Non-pigmented ciliary epithelial cell (primary cell): ENCODE measurements around the gene ADAM22.

Source experiments
- DNase-seq: peaks from one replicate; pipeline ENCODE4 v3.0.0-alpha.2; 2010; ENCODE audit warnings: low read depth

The ADAM22 gene

DNA sequence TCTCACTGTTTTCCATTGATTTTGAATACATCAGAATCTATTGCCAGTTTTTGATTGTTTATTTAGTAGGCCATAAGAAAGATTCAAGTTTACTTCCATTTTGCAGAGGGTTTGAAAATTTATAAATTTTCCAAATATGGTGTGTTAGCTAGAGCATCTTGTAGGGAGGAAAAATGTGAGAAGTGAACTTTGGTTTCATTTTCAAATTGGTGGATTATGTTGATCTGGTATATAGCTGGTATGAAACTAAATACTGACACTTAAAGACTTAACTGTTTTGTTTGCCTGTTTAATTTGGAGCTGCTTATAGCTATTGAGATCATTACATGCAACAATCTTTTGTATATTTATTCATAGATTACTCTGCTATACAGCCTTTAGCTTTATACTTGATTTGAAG lies 108.1 kb downstream of the ADAM22 start:
- DNase-seq = no peak

- no peak for DNase-seq
Observed at GRCh38 chr7:88042803-88043202, 108.8 kb downstream of the ADAM22 start.

DNA sequence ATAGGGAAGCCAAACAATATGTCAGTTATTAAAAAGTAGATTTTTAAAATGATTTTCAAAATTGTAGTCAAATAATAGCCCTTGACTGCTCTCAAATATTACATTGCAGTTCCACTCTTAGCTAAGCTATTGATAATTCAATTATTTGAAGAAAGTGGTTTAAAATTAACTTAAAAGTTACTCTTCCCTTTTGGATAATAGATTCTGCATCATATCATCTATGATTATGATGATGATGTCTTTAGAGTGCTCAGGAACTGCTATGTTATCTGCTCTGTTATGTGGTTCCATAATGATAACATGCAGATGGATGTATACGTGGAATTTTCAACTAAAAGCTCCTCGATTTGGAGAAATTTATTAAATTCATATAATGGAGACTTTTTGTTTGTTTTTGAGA lies 110.0 kb downstream of the ADAM22 start:
- DNase-seq = no peak

GRCh38 chr7:88046839-88047573 lies 113.0 kb downstream of the ADAM22 start:
- DNase-seq = no peak

DNA sequence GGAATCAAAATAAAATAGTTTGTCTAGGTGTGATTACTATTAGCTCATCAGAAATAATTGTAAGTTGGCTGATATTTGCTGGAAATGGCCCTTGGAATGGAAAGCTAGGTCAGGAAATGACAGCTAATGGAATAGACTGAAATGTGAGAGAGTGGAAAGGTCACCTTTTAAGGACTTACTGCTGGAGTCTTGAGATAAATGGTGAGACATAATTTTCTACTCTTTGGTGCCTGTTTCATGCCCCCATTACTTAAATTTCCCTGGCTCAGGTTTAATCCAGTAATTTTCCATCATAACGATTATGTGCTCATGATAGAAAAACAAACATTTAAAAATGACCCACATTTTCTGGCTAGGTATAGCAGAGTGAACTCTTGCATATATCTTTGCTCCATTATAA lies 123.6 kb downstream of the ADAM22 start:
- DNase-seq = no peak

DNA sequence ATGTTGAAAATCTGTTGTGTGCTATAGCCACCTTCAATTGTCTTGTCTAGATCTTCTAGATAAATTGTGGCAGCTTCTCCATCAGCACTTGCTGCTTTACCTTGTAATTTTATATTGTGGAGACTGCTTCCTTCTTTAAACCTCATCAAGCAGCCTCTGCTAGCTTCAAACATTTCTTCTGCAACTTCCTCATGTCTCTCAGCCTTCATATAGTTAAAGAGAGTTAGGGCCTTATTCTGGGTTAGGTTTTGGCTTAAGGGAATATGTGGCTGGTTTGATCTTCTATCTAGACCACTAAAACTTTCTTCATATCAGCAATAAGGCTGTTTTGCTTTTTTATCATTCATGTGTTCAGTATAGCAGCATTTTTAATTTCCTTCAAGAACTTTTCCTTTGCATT lies 128.2 kb downstream of the ADAM22 start:
- no peak for DNase-seq

GRCh38 chr7:88069093-88069492 lies 135.0 kb downstream of the ADAM22 start:
- DNase-seq = no peak

GRCh38 chr7:88071994-88072714 lies 138.1 kb downstream of the ADAM22 start:
- no peak for DNase-seq

- no peak for DNase-seq
Observed at GRCh38 chr7:88072715-88073055, 138.6 kb downstream of the ADAM22 start.

GRCh38 chr7:88073626-88074025 lies 139.6 kb downstream of the ADAM22 start:
- no peak for DNase-seq

- DNase-seq = no peak
Observed at GRCh38 chr7:88075216-88075615, 141.2 kb downstream of the ADAM22 start.

DNA sequence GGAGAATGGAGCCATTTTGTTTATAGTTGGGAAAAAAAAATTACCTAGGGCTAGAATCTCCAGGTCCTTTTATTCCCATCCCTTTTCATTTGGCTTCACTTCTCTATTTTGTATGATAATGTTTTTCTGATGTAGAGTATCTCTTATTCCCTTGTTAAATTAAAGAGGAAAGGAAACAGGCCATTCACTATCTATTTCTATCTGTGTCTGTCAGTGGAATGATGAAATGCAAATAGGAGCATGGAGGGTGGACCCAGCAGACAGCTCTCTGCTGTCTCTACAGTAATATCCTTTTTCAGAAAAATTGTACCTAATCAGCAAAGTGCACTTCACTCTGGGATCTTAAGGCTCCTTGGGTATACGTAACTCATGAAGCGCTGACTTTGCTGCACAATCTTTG lies 149.8 kb downstream of the ADAM22 start:
- no peak for DNase-seq

- DNase-seq = no peak
Observed at GRCh38 chr7:88089561-88089960, 155.5 kb downstream of the ADAM22 start.

DNA sequence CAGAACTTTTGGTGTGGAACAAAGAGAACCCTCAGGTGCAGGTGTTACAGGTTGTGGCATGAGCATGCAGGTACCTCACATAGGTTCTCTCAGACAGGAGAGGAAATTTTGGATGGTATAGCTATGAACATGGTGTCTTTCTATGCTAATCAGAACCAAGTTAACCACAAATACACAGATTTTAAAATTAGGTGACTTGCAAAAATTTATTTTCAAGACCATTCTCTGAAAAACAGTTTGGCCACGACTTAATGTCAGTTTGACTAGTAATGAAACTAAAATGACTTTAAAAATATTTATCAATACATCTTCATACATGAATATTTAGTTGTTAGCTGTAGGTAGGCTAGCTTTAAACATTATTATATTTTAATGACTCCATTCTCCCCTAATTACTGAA lies 156.2 kb downstream of the ADAM22 start:
- no peak for DNase-seq

GRCh38 chr7:88090671-88091070 lies 156.6 kb downstream of the ADAM22 start:
- DNase-seq = no peak

DNA sequence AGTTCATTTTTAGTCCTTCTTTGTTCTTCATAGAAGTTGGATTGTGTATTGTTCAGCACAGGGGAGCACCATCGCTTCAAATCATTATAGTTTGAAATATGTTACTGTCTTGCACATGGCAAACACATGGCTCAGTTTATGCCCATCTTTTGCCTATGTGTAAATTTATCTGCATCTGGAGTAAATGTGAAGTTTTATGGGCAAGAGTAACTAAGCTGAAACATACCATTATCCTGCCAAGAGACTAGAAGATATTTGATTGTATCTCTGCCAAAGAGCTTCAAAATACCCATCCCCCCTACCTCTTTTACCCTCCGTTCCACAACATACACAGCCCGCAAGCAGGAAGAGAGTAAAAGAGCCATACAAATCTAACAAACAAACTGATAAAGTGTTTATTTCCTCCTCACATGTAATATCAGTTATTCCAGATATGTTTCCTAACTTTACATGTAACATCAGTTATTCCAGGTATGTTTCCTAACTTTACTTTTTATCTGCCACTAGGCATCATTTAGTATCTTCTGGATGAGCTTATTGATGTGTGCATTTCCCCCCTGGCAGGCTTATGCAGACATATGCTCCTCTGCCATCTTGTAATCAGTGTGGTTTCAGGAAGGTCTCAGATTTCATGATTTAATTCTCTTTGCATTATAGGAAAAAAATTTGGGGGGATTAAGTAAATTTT lies 158.1 kb downstream of the ADAM22 start:
- no peak for DNase-seq

DNA sequence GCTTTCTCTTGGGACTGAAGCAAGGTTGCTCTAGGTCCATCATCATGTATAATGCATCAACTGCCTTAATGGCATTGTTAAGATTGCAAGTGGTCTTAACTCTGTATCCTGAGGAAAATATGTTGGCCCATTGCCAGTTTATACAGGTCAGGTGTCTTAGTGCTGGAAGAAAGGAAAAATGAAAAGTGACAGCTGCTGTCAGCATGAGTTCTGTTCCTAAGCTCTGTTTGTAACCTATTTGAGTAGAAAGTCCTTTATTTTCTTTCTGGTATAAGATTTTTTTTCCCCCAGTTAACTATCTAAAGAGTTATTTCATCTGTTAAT lies 158.6 kb downstream of the ADAM22 start:
- no peak for DNase-seq

GRCh38 chr7:88101769-88102168 lies 167.7 kb downstream of the ADAM22 start:
- no peak for DNase-seq

- no peak for DNase-seq
Observed at GRCh38 chr7:88102675-88103074, 168.6 kb downstream of the ADAM22 start.

- no peak for DNase-seq
Observed at GRCh38 chr7:88104732-88105131, 170.7 kb downstream of the ADAM22 start.

DNA sequence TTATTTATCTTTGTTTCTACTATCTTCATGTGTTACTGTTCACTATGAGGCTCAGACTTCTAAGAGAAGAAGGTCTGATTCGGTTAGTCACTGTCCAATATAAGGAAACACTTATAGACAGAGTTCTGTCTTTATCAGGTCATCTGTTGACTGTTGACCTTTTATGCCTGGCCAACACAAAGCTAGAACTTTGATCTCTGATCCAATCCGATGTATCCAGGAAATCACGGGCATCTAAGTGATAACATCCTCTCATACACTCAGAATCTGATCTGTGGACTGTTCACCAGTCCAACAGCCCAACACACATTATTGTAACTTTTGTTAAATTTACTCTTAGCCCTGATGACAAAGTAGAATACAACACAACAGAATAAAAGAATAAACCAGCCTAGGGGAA lies 171.2 kb downstream of the ADAM22 start:
- DNase-seq = no peak

DNA sequence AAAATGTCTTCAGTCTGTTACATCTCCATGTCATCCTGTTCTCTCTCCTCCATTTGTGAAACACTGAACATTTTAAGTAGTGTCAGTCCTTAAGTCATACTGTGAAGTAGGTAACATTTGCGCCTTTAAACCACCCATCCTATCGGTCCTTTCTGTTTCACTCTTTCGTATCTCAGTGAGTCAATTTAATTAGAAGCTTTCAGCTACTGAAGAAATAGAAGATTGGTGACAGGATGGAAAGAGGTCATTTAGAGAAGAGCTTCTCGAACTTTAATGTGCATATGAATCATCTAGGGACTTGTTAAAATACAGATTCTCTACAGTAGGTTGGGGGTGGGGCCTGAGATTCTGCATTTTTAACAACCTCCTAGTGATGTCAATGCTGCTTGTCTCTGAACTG lies 172.4 kb downstream of the ADAM22 start:
- DNase-seq = no peak

DNA sequence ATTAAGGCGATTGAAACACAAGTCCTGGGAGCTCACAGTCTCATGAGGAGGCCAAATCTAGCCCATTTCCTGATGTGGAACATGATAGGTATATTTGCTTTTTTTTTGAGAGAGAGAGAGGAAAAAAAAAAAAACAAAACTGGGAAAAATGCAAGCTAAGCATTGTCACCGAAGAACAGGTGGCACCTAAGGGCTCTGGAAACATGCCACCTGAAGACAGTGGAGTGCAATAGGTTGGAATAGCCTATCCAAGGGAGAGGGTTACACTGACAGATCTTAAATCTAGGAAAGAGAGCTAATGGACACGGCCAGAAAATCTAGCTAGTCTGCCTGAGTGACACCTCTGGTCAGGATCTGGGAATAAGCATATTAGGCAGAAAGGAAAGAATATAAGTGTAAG lies 175.6 kb downstream of the ADAM22 start:
- no peak for DNase-seq
